GM12892 (cell line): Measurements from ENCODE around the gene ANKRD34C.

ENCODE experiments used
- POLR2A ChIP-seq: IDR thresholded peaks from 2 replicates; pipeline ENCODE4 v1.6.1; 2011; ENCODE audit warnings: low read depth, low read length, control low read depth
- POLR2AphosphoS5 ChIP-seq: IDR thresholded peaks from 2 replicates; pipeline ENCODE4 v1.6.1; 2011; ENCODE audit warnings: low read depth, low read length, control low read depth
- TAF1 ChIP-seq: IDR thresholded peaks from 2 replicates; pipeline ENCODE4 v1.6.1; 2011; ENCODE audit warnings: low read depth, mild to moderate bottlenecking, control low read depth, low read length, borderline replicate concordance

GRCh38 chr15:79316864-79317263, 34.3 kb downstream of the ANKRD34C start:
- TF ChIP-seq TAF1: no peak
- no peak for TF ChIP-seq POLR2A
- TF ChIP-seq POLR2AphosphoS5: no peak
